DMS 273 (cell line): ENCODE results near the gene TEN1.
"Not testable (repeated sequence)": the region's sequence is repeated elsewhere in the genome, so short reads cannot be mapped to it uniquely, and the experiment has no call there.

Source experiments
- DNase-seq: peaks from one replicate; lab custom pipeline; 2025; ENCODE audit not compliant: unreplicated experiment; lab: John Stamatoyannopoulos, UW

Gene TEN1

GRCh38 chr17:76024353-76024752 lies 45.3 kb downstream of the TEN1 start:
- DNase-seq = no peak

- no peak for DNase-seq
These were observed 46.3 kb downstream of the TEN1 start for GRCh38 chr17:76025294-76025693.

- no peak for DNase-seq
These were observed 47.7 kb downstream of the TEN1 start for GRCh38 chr17:76026714-76027158.

- DNase-seq = no peak
These were observed 48.3 kb downstream of the TEN1 start, which contains the start of gene EVPL for GRCh38 chr17:76027159-76027839. Gene EVPL (minus strand): TSS chr17:76027306. CDS start chr17:76027198, 108 bp downstream.

GRCh38 chr17:76032073-76032779 lies 53.2 kb downstream of the TEN1 start:
- DNase-seq = peak; percentile 90

GRCh38 chr17:76032780-76033108 lies 53.7 kb downstream of the TEN1 start:
- no peak for DNase-seq

GRCh38 chr17:76033139-76033538 lies 54.1 kb downstream of the TEN1 start:
- DNase-seq = no peak

- peak; percentile 78 for DNase-seq
These were observed 55.6 kb downstream of the TEN1 start for GRCh38 chr17:76034428-76035350.

GRCh38 chr17:76036497-76037261 lies 57.6 kb downstream of the TEN1 start:
- DNase-seq = no peak

- no peak for DNase-seq
These were observed 59.0 kb downstream of the TEN1 start for GRCh38 chr17:76038050-76038449.

- DNase-seq = no peak
These were observed 60.1 kb downstream of the TEN1 start for GRCh38 chr17:76039121-76039520.

GRCh38 chr17:76040376-76040775 lies 61.3 kb downstream of the TEN1 start:
- DNase-seq = no peak

GRCh38 chr17:76042868-76043267 lies 63.8 kb downstream of the TEN1 start:
- not testable (repeated sequence) for DNase-seq

GRCh38 chr17:76044475-76045007 lies 65.5 kb downstream of the TEN1 start:
- DNase-seq = not testable (repeated sequence)

- DNase-seq = no peak
These were observed 67.0 kb downstream of the TEN1 start for GRCh38 chr17:76046064-76046463.

- no peak for DNase-seq
These were observed 69.1 kb downstream of the TEN1 start for GRCh38 chr17:76048025-76048605.

- DNase-seq = no peak
These were observed 69.7 kb downstream of the TEN1 start for GRCh38 chr17:76048711-76049110.

GRCh38 chr17:76049239-76049638 lies 70.2 kb downstream of the TEN1 start:
- no peak for DNase-seq

GRCh38 chr17:76049836-76050537 lies 70.9 kb downstream of the TEN1 start:
- DNase-seq = no peak
